CD4-positive, alpha-beta T cell treated with Interleukin-15 for 4 hours (primary cell): ENCODE data around the gene SNX33.
A peak's percentile ranks its signal among the peaks of the same experiment; 100 is the strongest.
"Not testable (repeated sequence)": the region's sequence is repeated elsewhere in the genome, so short reads cannot be mapped to it uniquely, and the experiment has no call there.

Experiments
- DNase-seq: peaks from one replicate; pipeline ENCODE4 v3.0.0-alpha.2; 2020; ENCODE audit warnings: low spot score

SNX33 gene

GRCh38 chr15:75683646-75684312, 36.1 kb downstream of the SNX33 start:
- peak; percentile 51 for DNase-seq

- no peak for DNase-seq
These were observed 36.9 kb downstream of the SNX33 start for GRCh38 chr15:75684648-75685047.

GRCh38 chr15:75685195-75685594, 37.5 kb downstream of the SNX33 start:
- DNase-seq, result no peak

GRCh38 chr15:75686212-75686642, 38.5 kb downstream of the SNX33 start:
- peak; percentile 76 for DNase-seq

- DNase-seq, result no peak
These were observed 40.0 kb downstream of the SNX33 start for GRCh38 chr15:75687486-75688277.

- no peak for DNase-seq
These were observed 40.5 kb downstream of the SNX33 start for GRCh38 chr15:75688278-75688557.

- DNase-seq, result no peak
These were observed 41.1 kb downstream of the SNX33 start for GRCh38 chr15:75688831-75689230.

GRCh38 chr15:75689429-75689828, 41.7 kb downstream of the SNX33 start:
- not testable (repeated sequence) for DNase-seq

- DNase-seq, result not testable (repeated sequence)
These were observed 44.6 kb downstream of the SNX33 start for GRCh38 chr15:75692311-75692710.

GRCh38 chr15:75693028-75693427, 45.3 kb downstream of the SNX33 start:
- DNase-seq, result not testable (repeated sequence)

- no peak for DNase-seq
These were observed 46.0 kb downstream of the SNX33 start for GRCh38 chr15:75693501-75694240.

- no peak for DNase-seq
These were observed 46.8 kb downstream of the SNX33 start for GRCh38 chr15:75694241-75695182.

GRCh38 chr15:75695220-75695619, 47.5 kb downstream of the SNX33 start:
- no peak for DNase-seq

GRCh38 chr15:75695634-75696310, 48.1 kb downstream of the SNX33 start:
- DNase-seq, result no peak

- no peak for DNase-seq
These were observed 48.6 kb downstream of the SNX33 start for GRCh38 chr15:75696311-75696720.

- no peak for DNase-seq
These were observed 49.1 kb downstream of the SNX33 start for GRCh38 chr15:75696854-75697259.

- no peak for DNase-seq
These were observed 49.8 kb downstream of the SNX33 start for GRCh38 chr15:75697523-75697922.

- DNase-seq, result not testable (repeated sequence)
These were observed 50.4 kb downstream of the SNX33 start for GRCh38 chr15:75697974-75698747.

GRCh38 chr15:75699517-75699916, 51.8 kb downstream of the SNX33 start:
- DNase-seq, result not testable (repeated sequence)
